CD4-positive, alpha-beta T cell treated with Interleukin-1 beta for 1 hour (primary cell): ENCODE data around the gene EYA4.
"Not testable (repeated sequence)": the region's sequence is repeated elsewhere in the genome, so short reads cannot be mapped to it uniquely, and the experiment has no call there.

ENCODE experiments used
- DNase-seq, 2 donors: peaks; one replicate each; pipeline ENCODE4 v3.0.0-alpha.2; 2020 to 2022

EYA4 gene

DNA sequence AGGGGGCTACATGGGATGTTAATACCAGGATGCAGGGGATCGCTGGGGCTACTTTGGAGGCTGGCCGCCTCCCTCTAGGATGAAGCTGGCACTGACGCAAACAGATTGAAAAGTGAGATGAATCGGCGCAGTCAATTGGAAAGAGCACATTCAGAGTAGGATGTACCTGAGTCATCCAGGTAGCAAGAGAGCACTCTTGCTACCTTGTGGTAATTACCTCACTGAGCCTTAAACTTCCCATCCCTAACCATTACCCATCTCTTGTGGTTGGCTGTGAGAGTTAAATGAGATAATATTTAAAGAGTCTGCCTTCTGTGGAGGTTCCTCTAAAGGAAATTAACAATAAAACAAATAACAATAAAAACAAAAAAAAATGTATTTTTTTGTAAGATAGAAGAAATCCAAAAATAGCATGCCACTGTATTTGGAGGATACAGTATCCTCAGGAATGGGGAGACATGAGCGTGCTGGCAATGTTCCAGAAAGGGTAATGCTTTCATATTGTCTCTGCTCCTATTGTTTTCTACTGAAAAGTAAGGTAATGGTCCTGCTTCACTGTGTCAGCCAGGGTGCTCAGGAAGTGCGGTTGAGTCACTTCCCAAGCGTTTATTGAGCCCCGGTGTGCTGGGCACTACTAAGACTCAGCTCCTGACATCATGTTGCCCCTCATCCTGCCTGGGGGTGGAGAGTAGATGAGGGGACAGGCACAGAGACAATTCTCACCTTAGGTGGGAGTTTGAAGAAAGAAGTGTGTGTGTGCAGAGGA, 301.1 kb downstream of the EYA4 start:
- no peak for DNase-seq

DNA sequence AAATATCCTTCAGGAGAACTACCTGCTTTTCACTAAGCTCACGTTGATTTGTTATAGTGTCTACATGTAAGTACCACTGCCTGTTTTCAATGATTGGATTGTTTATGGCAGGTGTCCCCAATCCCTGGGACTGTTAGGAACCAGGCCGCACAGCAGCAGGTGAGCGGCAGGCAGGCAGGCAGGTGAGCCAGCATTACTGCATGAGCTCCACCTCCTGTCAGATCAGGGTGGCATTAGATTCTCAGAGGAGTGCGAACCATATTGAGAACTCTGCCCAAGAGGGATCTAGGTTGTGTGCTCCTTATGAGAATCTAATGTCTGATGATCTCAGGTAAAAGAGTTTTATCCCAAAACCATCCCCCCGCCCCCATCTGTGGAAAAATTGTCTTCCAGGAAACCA, 303.3 kb downstream of the EYA4 start:
- no peak for DNase-seq

DNA sequence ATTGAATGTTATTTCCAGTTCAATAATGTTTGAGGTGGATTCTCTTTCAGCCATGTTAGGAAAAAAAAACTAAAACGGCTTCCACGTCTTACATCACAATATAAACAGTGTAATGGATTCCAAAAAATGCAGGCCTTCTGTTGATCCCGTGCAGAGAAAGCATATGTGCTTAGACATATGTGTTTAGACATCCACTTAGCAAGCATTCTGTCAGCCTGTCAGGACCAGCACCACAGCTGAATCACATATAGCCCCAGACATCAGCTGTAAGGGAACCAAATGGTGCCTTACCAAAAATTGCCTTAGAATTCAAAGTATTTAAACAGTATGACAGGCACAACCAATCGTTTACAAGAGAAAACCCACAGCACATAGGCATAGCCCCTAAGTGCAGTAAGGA, 304.9 kb downstream of the EYA4 start:
- DNase-seq: no peak

DNA sequence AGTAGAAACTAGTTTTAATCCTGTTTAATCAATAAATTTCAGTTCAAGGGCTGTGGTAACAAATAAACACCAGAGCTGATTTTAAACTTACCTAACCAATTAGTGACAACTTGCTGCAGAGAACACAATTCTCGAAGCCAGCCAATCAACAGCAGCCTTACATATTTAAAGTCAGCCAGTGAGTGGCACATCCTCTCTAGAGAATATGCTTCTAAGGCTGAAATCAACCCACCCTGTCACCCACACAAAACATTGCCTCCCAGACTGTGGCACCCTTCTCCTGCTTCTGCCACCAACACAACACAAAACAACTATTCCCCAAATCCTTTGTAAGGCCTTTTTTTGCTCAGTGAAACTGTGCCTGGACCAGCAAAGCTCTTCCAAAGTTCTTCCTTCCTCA, 306.0 kb downstream of the EYA4 start:
- no peak for DNase-seq

DNA sequence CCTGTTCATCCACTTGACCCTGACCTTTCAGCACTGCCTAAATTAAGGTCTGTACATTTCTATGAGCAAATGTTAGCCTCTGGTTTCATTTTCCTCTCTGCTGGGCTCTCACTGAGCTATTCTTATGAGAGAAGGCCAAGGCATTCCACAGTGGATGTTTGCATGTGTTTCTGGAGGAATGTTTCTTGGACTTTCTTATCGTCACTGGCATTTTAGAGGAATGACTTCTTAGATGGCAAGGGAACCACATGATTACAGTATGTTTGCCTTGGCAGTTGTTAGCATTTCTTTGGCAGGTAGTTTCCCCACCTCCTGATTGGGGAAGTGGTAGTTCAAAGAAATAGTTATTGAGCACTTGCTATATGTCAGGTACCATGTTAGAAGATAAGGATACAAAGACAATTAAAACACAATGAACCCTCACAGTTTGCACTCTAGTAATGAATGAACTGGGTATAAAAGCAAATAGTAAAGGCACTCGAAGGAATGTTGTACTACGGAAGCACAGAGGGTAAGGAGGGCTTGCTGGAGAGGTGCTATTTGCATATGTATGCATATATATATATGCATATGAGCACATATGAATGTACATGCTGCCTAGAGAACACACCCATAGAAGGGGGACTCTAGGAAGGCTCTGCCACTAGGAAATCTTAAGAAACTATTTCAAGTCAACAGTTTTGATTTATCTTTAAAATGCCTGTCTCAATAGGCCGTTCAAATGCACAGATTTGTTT, 307.4 kb downstream of the EYA4 start:
- no peak for DNase-seq

DNA sequence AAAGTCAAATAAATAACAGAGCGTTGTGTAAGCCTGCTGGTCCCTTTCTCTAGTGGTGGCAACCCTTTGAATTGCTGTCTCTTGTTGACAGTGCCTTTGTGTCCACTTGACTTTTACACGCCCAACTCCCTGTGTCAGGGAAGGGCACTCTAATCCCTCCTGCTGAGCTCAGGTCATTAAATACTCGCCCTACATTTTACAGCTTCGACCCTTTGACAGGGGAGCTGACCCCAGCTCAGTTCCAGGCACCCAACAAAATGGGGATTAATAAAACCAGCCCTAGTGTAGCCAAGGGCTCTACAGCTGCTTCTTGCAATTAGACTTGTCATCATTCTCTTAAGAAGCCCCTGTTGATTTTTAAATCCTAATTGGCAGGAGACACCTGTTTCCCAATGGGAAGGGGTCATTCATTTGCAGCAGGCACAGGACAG, 308.2 kb downstream of the EYA4 start:
- no peak for DNase-seq

DNA sequence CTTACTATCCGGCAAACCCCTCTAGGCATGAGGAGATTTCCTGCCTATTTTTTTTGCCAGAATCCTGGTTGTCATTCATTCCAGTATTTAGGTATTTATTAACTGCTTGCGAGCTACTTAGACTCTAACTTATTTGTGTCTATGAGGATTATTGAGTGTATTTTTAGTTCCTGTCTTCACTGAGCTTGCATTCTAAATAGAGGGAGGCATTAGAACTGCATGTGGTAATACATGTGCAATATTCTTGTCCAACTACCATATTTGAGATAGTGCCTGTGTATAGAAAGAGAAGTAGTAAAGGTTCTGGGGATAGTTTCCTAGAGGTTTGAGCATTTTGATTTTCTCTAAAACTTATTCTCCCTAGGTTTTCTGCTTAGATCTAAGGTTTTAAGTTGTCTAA, 308.9 kb downstream of the EYA4 start:
- no peak for DNase-seq

DNA sequence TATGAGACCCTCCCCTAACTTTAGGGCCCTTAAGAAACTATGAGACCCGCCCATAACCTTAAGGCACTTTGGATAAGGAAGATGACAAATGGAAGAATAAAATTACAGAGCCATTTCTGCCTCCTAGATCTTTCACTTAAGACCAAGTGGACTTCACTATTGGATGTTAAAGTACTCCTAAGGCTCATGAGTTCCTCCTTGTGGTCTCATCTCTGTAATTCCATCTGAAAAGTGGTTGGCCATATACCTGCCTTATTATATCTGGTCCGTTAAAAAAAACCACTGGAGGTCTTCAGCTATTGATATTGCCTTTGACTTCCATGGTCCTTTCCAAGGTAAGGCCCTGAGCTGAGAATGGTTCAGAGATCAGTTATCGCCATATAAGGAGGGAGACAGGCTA, 310.3 kb downstream of the EYA4 start:
- DNase-seq: no peak

DNA sequence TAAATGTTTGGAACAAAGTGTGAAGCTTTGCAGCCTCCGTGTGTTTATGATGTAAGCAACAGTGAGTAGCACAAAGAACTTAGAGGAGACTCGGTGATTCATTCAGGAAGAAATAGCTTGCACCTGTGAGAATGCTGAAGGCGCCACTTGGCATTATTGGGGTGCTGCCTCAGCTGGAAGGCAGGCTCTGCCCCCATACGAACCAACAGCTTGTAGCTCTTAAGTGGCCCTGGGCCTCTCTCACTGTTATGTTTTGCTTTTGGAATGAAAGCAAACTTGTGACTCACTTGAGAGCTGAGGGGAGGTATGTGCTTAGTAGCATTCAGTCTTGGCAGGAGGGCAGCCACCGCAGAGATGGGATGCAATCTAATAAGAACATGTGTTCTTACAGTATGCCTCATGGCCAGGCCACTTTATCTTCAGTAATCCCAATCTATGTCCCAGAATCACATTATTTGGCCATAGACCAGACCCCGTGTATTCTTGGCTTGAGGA, 310.7 kb downstream of the EYA4 start:
- no peak for DNase-seq

DNA sequence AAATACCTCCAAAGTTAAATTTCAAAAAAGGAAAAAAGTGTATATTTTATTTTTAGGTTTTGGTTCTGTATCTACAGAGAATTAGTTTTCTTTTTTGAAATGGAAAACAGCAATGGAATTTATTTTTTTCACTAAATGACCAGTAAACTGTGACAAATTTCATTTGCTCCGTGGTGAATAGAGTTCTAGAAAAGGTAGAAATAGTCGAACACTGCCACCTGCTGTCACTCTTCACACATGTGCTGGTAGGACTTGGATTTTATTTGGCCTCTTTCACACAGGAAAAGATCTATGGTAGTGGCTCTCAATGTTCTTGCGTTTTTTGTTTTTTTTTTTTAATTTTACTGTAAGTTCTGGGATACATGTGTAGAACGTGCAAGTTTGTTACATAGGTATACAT, 312.5 kb downstream of the EYA4 start:
- peak; percentile 4 to 23 for DNase-seq

DNA sequence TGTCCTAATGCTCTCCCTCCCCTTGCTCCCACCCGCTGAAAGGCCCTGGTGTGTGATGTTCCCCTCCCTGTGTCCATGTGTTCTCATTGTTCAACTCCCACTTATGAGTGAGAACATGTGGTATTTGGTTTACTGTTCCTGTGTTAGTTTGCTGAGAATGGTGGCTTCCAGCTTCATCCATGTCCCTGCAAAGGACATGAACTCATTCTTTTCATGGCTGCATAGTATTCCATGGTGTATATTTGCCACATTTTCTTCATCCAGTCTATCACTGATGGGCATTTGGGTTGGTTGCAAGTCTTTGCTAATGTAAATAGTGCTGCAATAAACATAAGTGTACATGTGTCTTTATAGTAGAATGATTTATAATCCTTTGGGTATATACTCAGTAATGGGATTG, 313.0 kb downstream of the EYA4 start:
- not testable (repeated sequence) for DNase-seq

DNA sequence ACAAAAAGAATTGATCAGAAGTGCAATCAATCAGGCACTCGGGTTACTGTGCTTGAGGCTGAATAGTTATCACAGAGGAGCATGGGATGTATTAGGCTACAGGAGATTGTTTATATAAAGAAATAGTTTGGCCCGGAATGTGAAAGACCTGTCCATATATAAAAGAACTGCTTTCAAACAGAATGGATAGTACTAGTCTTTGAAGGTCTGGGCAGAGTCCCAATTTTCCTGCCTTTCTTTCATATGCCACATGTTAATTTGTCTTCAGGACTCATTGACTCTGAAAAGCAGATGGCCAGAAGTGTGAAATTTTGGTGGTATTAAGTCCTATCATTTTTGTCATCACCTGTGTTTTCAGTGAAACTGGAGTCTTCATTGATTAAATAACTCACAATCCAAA, 314.5 kb downstream of the EYA4 start:
- DNase-seq: no peak

DNA sequence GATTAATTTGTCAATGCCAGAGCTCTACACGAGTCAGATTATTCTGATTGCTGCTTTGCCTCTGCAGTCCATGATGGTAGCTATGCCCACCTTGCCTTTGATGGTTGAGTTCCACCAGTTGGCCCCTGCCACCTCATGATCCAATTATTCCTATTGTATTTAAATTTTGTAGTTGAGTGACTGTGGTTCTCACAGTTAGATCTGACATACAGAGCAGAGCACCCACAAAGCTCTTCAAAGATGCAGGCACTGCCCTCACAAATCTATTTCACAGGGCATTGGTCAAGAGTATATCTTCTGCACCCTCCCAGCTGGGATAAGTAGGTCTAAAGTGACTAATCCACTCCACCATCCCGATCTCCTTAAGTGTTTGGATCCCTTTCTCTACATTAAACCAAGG, 318.8 kb downstream of the EYA4 start:
- no peak for DNase-seq

DNA sequence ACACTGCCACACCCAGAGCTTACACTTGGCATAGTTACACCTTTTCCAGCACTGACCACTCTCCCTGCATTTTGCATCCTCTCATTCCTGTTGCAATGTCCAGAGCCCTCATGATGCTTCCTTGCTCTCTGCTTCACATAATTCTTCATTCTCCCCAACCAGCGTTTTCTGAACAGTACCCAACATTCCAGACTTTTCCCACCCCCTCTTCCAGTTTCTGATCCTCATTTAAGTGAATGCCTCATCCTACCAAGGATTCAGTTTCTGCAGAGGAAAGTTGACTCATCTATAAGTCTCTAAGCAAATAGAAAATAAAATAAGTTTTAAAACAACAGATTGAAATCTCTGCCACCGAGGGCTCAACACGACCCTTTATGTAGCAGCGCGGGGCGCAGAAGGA, 326.5 kb downstream of the EYA4 start:
- no peak for DNase-seq

DNA sequence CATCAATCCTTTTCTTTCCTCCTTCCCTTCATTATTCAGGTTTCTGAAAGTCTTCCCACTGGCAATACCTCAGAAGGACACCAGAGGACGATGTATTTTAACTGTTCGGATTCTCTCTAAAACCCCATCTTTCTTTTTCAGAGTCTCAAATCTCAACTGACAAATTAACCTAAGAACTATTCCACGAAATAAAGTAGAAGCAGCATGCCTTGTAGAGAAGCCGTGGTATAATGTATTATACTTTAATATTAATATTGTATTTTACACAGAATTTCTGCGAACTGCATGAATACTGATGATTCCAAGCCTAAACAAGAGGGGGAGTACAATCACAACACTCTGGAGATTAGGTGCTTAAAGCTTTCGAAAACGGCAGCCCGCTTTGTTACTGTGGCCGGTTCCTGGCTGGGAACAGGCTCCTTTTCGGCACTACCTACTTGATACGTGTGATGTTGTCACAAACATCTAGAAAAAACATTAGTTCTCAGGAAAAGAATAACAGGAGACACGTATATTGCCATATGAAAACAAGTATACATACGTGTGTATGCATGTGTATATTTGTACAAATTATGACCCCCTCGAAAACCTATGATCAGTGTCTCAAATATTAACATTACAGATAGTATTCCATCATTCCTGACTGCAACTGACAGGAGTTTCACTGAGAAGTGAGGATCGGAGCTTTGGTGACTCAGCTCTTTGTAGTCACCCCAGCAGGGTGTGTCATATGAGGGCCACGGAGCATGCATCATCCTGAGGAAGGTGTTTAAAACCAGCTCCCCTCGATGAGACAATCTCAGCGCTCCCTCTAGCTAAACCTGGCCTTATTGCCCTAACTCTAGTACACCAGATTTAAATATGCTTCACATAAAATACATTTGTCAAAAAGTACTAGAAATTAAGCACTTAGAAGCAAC, 328.1 kb downstream of the EYA4 start:
- no peak for DNase-seq

DNA sequence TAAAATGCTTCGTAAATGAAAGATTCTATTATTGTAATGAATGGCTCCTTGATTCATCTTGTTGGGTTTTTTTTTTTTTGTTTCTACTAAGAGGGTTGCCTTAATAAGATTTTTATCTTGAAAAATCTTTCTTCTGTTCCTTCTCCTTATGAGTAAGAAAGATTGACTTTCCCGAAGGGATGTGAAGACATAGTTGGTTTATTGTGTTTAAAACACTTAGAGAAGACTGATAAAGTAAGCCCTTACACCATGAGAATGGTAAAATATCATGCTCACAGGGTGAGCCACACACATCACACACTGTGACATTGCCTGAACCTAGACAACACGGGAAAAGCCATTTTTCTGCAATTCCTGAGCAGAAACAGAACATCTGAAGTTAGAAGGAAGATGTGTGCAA, 330.5 kb downstream of the EYA4 start:
- no peak for DNase-seq

DNA sequence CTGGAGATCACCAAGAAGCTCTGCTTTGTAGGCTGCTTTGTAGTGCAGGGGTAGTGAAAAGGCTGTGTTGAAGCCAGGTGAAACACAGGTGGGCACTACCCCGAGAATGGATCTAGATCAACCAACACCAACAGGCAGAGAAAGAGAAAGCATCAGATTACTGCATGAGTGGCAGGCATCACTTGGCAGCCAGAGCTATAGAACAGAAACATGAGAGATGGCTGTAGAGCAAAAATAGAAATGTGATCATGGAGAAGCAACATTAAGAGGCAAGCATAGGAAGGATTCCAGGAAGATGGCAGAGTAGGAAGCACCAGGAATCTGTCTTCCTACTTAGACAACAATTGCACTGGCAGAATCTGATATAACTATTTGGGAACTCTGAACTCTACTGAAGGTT, 336.7 kb downstream of the EYA4 start:
- no peak for DNase-seq
